Measurements from ENCODE around the gene ABCC2. TPM values are rescaled to one million over a fixed set of nuclear protein-coding genes. Genes with fewer than 3 reads are reported as not detected.

ABCC2 gene
- total and polyA plus RNA-seq, 12 donors = 0.05 to 1.0 (median 0.30) TPM

- Histone ChIP-seq H3K27ac (no peak overlapping the region), H3K4me3 (no peak overlapping the region), H3K36me3 (no peaks in the 10 kb centered on the region), H3K4me1 (peaks cover 0 to 12% (median 6%) of the 10 kb centered on the region in 9 donors), H3K9me3 (no peaks in the 10 kb centered on the region), H3K27me3 (no peaks in the 10 kb centered on the region)
- TF ChIP-seq CTCF (IDR thresholded peaks at IDR 0.05) = no peak
- ATAC-seq (no peak), DNase-seq (no peak)
- 89 to 91% methylated on average over 3 of the region's 3 CpGs for WGBS, 2 donors
- intact Hi-C loops (cut with DNase I) = loop anchor here in 2 of 10 donors (10.0 kb wide), 1 partner anchor 171 kb away; no protein-coding TSS in a partner anchor
These were observed 60.9 kb downstream of the ABCC2 start for GRCh38 chr10:99843310-99843709.

DNA sequence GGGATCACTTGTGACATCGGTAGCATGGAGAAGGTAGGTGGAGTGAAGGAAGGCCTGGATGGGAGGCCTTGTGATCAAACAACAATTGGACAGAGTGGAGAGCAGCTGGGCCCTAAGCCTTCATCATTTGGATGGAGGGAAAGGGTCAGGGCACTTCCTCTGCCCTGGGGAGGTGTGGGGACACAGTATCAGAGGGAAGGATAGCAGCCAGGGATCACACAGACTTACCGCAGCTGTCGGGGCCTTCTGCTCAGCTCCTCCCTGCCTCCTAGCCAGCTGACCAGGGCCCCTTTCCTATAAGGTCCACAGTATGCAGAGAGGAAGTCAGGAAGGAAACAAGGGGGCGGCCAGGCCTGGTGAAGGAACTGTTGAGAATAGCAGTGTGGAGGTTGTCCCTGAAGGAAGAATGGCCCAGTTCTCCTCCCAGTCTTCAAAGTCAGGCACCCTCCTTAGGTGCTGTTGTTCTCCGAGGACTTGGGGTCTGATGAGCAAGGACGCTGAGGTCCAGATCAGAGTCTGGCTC, 62.1 kb downstream of the ABCC2 start:
- no peak overlapping the region for H3K27ac ChIP-seq
- 58 to 72% methylated on average over 6 of the region's 6 CpGs for WGBS, 2 donors
- no peak for DNase-seq
- no peak overlapping the region for H3K4me3 ChIP-seq
- no peaks in the 10 kb centered on the region for H3K9me3 ChIP-seq
- ATAC-seq = no peak
- no peaks in the 10 kb centered on the region for H3K36me3 ChIP-seq
- no peaks in the 10 kb centered on the region for H3K27me3 ChIP-seq
- intact Hi-C loops (cut with DNase I) = loop anchor here in 3 of 10 donors (2.0 to 10.0 kb wide), 2 partner anchors 170 to 202 kb away; no protein-coding TSS in a partner anchor
- no peak for TF ChIP-seq CTCF (IDR thresholded peaks at IDR 0.05)
- H3K4me1 ChIP-seq = peaks cover 0 to 12% (median 6%) of the 10 kb centered on the region in 9 donors

- 2 to 4% methylated on average over 18 of the region's 18 CpGs for WGBS, 2 donors
These were observed 63.5 kb downstream of the ABCC2 start for GRCh38 chr10:99845837-99846382.

DNA sequence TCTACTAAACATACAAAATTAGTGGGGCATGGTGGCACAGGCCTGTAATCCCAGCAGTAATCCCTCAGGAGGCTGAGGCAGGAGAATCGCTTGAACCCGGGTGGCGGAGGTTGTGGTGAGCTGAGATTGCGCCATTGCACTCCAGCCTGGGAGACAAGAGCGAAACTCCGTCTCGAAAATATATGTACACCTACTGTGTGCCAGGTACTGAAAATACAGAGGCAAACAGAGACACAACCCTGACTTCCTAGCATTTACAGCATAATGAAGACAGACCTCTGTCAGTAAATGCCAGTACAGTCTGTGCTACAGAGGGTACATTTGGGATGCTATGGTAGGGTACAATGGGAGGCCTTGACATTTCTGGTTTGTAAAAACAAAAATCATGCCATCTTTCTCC, 66.6 kb downstream of the ABCC2 start:
- Histone ChIP-seq H3K4me1 (peaks cover 0 to 12% (median 6%) of the 10 kb centered on the region in 9 donors), H3K27me3 (no peaks in the 10 kb centered on the region), H3K4me3 (no peak overlapping the region), H3K27ac (no peak overlapping the region), H3K36me3 (no peaks in the 10 kb centered on the region), H3K9me3 (peaks cover 0 to 9% (median 0%) of the 10 kb centered on the region in 11 donors)
- no peak for TF ChIP-seq CTCF (IDR thresholded peaks at IDR 0.05)
- 82 to 92% methylated on average over 7 of the region's 7 CpGs for WGBS, 2 donors
- DNase-seq (no peak), ATAC-seq (no peak)
- intact Hi-C loops (cut with DNase I) = loop anchor here in 6 of 10 donors (5.0 to 10.0 kb wide), 3 partner anchors 163 to 198 kb away; no protein-coding TSS in a partner anchor

More at GRCh38 chr10:99845837-99846382, 63.5 kb downstream of the ABCC2 start:
- Histone ChIP-seq H3K4me1 (peaks cover 0 to 12% (median 6%) of the 10 kb centered on the region in 9 donors), H3K9me3 (no peaks in the 10 kb centered on the region), H3K27me3 (no peaks in the 10 kb centered on the region), H3K27ac (no peak overlapping the region), H3K36me3 (no peaks in the 10 kb centered on the region), H3K4me3 (peak overlapping the region; percentile 4 to 51 (median 35))
- intact Hi-C loops (cut with DNase I) = loop anchor here in 9 of 10 donors (1.0 to 10.0 kb wide), 5 partner anchors 166 to 201 kb away; no protein-coding TSS in a partner anchor
- ATAC-seq = peak; percentile 85 to 97 (median 94)
- peak; percentile 34 to 82 for DNase-seq
- peak; percentile 89 to 95 (median 90) for TF ChIP-seq CTCF (IDR thresholded peaks at IDR 0.05)
